A673 (cell line): Measurements from ENCODE around the gene CLRN3. TPM values are rescaled to one million over a fixed set of nuclear protein-coding genes. Genes with fewer than 3 reads are reported as not detected.

Experiments
- BruUV-seq: library from RNA; stranded (reverse); fragments of 400-500 nt; replicated peaks from 2 replicates; lab custom pipeline; 2021; lab: Mats Ljungman, UMichigan
- CTCF ChIA-PET: fragments of 300-600 bp; sonication (Branson Sonifier 250); formaldehyde crosslinking; loops from one replicate; lab custom pipeline; 2022; ENCODE audit warnings: antibody characterized with exemption; lab: Charles Lee
- POLR2A ChIA-PET: fragments of 300-600 bp; sonication (Branson Sonifier 250); formaldehyde crosslinking; loops from one replicate; lab custom pipeline; 2022; ENCODE audit warnings: antibody characterized with exemption; ENCODE audit not compliant: low non-redundant PET; lab: Charles Lee
- DNase-seq: peaks from one replicate; pipeline ENCODE4 v3.0.0-alpha.2; 2015; ENCODE audit warnings: low spot score
- H3K27ac ChIP-seq: fragments of 200-600 bp; sonication (generic); 2 replicates; pipeline ENCODE4 v1.5.1; 2016; ENCODE audit warnings: mixed run types, low read depth, mild to moderate bottlenecking, mixed read lengths, antibody characterized with exemption, low read length; ENCODE audit not compliant: poor library complexity, severe bottlenecking
- H3K27me3 ChIP-seq: fragments of 200-600 bp; sonication (generic); replicated peaks from 2 replicates; pipeline ENCODE4 v1.6.1; 2017; ENCODE audit warnings: mixed run types, low read depth, mild to moderate bottlenecking, mixed read lengths, antibody characterized with exemption, low read length; ENCODE audit not compliant: insufficient read depth, poor library complexity
- H3K36me3 ChIP-seq: fragments of 200-600 bp; sonication (generic); 2 replicates; pipeline ENCODE4 v1.6.1; 2016; ENCODE audit warnings: mixed run types, mild to moderate bottlenecking, mixed read lengths, antibody characterized with exemption, low read length; ENCODE audit not compliant: insufficient read depth, poor library complexity, severe bottlenecking
- H3K4me1 ChIP-seq: fragments of 200-600 bp; sonication (generic); 2 replicates; pipeline ENCODE4 v1.6.1; 2017; ENCODE audit warnings: mixed run types, mild to moderate bottlenecking, mixed read lengths, antibody characterized with exemption, low read length; ENCODE audit not compliant: insufficient read depth, poor library complexity, severe bottlenecking
- H3K4me3 ChIP-seq: fragments of 200-600 bp; sonication (generic); 2 replicates; pipeline ENCODE4 v1.5.1; 2016; ENCODE audit warnings: low read depth, mixed run types, mild to moderate bottlenecking, mixed read lengths, low read length; ENCODE audit not compliant: poor library complexity, severe bottlenecking
- H3K9me3 ChIP-seq: fragments of 200-600 bp; sonication (generic); 2 replicates; pipeline ENCODE4 v1.6.1; 2016; ENCODE audit warnings: mixed run types, low read depth, mild to moderate bottlenecking, mixed read lengths, antibody characterized with exemption, low read length; ENCODE audit not compliant: poor library complexity, severe bottlenecking
- CTCF ChIP-seq: fragments of 300-800, 200-600 bp; sonication (generic); conservative IDR thresholded peaks from 2 replicates; pipeline ENCODE4 v1.5.1; 2017; ENCODE audit warnings: low read depth, mild to moderate bottlenecking, antibody characterized with exemption, low read length, moderate library complexity, mixed read lengths
- EZH2 ChIP-seq: fragments of 200-600 bp; sonication (generic); IDR thresholded peaks from 2 replicates; pipeline ENCODE4 v1.6.1; 2017; ENCODE audit warnings: borderline replicate concordance, low read depth, mild to moderate bottlenecking, mixed read lengths, antibody characterized with exemption, low read length; ENCODE audit not compliant: poor library complexity, severe bottlenecking
- intact Hi-C: fragments of 100-400 bp; cut with micrococcal nuclease; formaldehyde crosslinking; loops from one replicate; pipeline ENCODE4 v1.10.0; 2022; ENCODE audit not compliant: unreplicated experiment
- total RNA-seq: library from RNA; stranded (reverse); gene quantifications from 2 replicates; pipeline ENCODE4 v1.2.3, GENCODE V29; 2021

CLRN3 gene
- total RNA-seq, 1 experiment from 2014 or later = not detected

GRCh38 chr10:127928021-127928806, 35.5 kb upstream of the CLRN3 start:
- CTCF ChIA-PET = no interaction called here
- no peak for DNase-seq
- intact Hi-C loops = no loop called here
- TF ChIP-seq CTCF (no peak), EZH2 (no peak)
- POLR2A ChIA-PET = no interaction called here
- H3K4me3 ChIP-seq = no peak overlapping the region
- no TSS peak for BruUV-seq
- no peaks in the 10 kb centered on the region for H3K27me3 ChIP-seq
- no peaks in the 10 kb centered on the region for H3K4me1 ChIP-seq
- H3K27ac ChIP-seq = no peak overlapping the region
- H3K9me3 ChIP-seq = no peaks in the 10 kb centered on the region
- no peaks in the 10 kb centered on the region for H3K36me3 ChIP-seq

GRCh38 chr10:127926455-127926854, 33.7 kb upstream of the CLRN3 start:
- BruUV-seq = no TSS peak
- ChIA-PET CTCF (no interaction called here), POLR2A (no interaction called here)
- no peak overlapping the region for H3K4me3 ChIP-seq
- H3K9me3 ChIP-seq = no peaks in the 10 kb centered on the region
- TF ChIP-seq EZH2 (no peak), CTCF (no peak)
- H3K36me3 ChIP-seq = no peaks in the 10 kb centered on the region
- H3K4me1 ChIP-seq = no peaks in the 10 kb centered on the region
- H3K27me3 ChIP-seq = no peaks in the 10 kb centered on the region
- no peak for DNase-seq
- no peak overlapping the region for H3K27ac ChIP-seq
- intact Hi-C loops = no loop called here

DNA sequence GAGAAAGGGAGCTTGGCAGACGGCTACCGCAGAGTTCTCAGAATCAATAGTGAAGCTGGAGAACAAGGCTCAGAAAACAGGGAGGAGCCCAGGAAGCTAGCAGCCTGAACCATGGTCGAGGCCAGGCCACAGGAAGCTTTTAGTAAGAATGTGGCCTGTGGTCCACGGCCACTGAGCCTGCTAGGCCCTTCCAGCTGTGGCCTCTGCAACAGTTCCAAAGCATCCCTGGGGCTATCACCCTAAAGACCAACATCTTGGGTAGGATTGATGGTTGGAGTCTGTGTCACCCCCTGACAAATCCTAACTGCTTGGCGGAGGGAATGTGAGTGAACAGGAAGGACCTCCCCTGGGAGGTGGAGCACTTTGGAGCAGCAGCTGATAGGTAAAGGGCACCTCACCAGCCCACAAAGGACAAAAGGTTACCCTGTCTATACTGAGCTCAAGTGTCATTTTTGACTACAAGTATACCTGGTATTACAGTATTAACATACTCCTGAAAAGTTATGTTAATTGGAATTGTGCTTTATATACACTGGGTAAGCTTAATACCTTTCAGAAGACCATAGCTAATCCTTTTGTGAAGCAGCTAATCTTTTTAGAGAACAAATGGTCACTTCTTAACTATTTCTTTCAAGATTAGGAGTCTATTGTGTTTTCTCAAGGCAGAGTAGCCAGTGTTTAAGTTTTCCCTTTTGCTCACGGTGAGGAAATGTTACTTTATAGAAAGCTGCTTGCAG, 32.9 kb upstream of the CLRN3 start:
- Histone ChIP-seq H3K4me1 (no peaks in the 10 kb centered on the region), H3K9me3 (no peaks in the 10 kb centered on the region), H3K36me3 (no peaks in the 10 kb centered on the region), H3K27ac (no peak overlapping the region), H3K27me3 (no peaks in the 10 kb centered on the region), H3K4me3 (no peak overlapping the region)
- ChIA-PET POLR2A (no interaction called here), CTCF (no interaction called here)
- DNase-seq = no peak
- intact Hi-C loops = no loop called here
- TF ChIP-seq CTCF (no peak), EZH2 (no peak)
- BruUV-seq = no TSS peak
